HG02623 (cell line): ENCODE data around the gene ACACB.

ENCODE experiments used
- ATAC-seq: cut with Tn5 transposase; IDR thresholded peaks from one replicate; pipeline ENCODE4 v1.9.1; 2021; ENCODE audit warnings: moderate library complexity; ENCODE audit not compliant: unreplicated experiment

The ACACB gene

GRCh38 chr12:109271418-109271817, 155.0 kb downstream of the ACACB start:
- ATAC-seq, result no peak

DNA sequence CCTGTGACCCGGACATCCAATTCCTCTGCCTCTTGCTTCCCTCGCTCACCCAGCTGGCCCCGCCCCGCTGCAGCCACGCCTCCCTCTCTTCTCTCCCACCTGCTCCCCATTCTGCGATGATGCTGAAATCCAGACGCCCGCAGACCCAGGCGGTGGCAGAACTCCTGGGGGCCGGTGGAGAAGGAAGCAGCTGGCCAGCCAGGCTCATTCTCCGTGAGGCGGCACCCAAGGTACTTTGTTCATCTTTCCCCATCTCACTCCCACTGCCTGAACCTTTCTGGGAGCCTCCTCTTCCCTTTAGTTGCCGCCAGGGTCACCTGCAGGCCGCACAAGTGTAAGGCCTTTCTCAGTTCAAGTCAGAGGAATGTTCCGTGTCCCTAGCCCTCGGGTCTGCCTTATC, 157.0 kb downstream of the ACACB start:
- no peak for ATAC-seq

- ATAC-seq, result no peak
Measured at GRCh38 chr12:109274381-109274780, 158.0 kb downstream of the ACACB start.

GRCh38 chr12:109275173-109275572, 158.8 kb downstream of the ACACB start:
- ATAC-seq, result no peak

DNA sequence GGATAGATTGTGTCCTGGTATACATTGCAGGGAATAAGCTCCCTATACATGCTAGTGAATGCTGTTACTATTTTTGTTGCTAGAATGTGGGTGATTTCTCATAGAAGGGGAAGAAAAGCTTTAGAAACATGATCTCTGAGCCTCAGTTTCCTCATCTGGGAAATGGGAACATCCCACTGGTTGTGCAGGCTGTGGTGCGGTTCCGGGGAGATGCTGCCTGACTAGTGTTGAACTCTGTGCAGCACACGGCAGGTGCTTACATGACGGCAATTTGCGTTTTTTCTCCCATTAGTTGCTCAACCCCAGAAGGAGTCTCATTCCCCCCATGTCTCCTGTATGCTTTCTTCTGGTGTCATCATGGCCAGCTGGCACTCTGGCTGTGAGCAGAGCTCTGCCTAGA, 159.8 kb downstream of the ACACB start:
- ATAC-seq, result no peak

DNA sequence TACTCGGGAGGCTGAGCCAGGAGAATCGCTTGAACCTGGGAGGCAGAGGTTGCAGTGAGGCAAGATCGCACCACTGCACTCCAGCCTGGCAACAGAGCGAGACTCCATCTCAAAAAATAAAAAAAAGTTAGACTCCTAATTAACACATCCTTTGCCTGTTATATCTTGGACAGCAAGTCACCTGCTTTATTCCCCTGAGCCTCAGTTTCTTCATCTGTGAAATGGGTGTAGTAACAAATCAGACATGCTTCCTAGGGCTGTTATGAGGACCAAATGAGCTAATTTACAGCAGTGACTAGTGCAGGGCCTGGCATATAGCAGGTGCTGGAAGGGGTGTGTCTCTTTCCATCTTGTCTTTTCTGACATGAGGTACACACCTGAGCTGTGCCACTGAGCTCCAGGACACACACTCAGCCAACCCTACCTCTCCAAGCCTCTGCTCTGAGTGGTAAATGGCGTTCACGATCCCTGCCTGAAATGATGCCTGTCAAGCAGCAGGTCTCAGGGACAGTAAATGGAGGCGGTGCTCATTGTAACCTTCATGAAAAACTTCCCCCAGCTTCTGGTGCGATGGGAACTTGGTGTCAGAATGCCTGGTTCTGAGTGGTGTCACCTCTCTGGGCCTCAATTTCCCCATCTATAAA, 161.0 kb downstream of the ACACB start:
- ATAC-seq, result no peak

DNA sequence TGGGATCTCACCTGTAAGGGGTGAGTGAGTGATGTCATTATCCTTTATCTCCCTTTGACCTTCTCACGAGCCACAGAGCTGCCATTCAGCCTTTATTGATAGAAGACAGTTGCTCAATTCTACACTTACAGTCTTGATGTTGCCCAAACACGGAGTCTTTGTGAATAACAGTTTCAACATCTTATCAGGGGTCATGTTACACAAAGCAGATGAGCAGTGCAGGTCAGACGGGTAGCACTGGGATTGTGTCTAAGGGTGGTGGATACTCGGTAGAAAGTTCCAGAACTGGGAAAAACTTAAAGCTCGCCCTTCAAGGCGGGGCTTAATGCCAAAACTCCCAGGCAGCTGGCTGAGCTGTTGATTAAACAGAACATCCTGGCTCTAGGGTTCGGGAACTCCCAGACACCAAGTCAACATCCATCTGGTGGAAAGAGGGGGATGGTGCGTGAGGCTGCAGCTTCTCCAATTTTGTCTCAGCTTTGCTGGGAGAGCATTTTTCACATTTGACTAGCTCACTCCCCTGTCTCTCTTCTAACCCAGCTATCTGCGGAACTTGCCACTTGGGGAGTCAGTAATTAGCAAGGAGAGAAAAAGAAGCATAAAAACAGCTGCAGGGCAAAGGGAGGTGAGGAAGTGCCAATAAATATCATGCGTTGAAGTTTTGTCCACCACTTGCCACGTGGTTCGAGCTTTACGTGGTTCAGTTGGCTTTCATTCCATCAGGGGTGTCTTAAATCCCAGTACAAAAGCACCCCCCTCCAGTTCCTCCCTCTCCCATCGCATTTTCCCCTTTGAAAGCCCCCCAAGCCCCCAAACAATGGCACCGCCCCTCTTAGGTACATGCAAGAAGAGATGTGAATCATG, 161.7 kb downstream of the ACACB start:
- ATAC-seq, result no peak

DNA sequence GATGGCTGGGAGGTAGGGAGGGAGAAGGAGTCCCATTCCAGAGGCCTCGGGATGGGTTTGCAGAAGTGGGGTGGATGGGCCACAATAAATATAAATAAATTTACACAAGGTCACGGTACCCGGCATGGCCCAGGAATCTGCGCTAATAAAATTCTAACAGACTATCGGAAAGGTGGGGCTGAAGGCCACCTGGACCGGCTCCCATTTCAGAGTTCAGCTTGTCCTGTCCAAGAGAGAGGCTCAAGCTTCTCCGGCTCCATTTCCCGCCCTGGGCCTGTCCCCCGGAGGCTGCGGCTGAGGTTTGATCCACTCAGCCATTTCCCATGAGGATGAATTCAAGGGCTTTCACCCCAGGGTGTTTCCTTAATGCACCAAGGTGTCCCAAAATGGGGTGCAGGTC, 162.5 kb downstream of the ACACB start:
- no peak for ATAC-seq

DNA sequence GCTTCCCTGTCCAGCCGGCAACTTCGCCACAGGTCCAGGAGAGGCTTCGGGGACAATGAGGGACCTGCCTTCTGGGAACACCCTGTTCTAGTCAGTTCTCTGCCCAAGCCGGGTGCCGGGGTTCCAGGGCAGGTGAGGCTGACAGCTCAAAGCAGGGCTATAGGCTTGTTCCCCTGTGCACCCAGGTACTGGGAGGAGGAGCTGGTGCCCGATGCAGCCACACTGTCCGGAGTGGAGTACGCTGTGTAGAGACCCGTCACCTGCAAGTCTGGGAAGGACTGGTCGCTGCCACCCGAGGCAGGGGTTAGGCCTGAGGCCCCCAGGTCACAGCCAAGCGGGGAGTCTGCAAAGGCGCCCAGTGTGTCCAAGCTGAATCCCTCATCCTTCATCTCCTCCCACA, 163.1 kb downstream of the ACACB start:
- ATAC-seq, result no peak

GRCh38 chr12:109281452-109281851, 165.1 kb downstream of the ACACB start:
- no peak for ATAC-seq

GRCh38 chr12:109284392-109284791, 168.0 kb downstream of the ACACB start:
- no peak for ATAC-seq

GRCh38 chr12:109286252-109286651, 169.9 kb downstream of the ACACB start:
- no peak for ATAC-seq

- ATAC-seq, result no peak
Measured at GRCh38 chr12:109286652-109287051, 170.3 kb downstream of the ACACB start.

DNA sequence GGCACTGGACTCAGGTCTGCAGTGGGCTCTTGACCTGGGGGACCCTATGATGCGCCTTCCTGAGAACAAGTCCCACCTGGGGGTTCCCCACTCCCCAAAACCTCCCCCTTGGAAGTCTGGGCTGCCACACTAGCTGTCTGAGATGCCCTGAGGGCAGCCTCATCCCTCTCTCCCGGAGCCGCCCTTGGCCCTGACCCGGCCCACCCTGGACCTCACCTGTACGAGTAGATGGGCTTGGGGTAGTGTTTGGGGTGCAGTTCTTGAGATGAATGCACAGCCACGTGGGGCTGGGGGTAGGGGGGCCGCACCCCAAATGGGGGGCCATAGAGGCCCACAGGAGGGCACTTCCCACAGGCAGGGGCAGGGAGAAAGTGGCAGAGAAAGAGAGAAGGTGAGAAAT, 170.8 kb downstream of the ACACB start:
- ATAC-seq, result no peak

- no peak for ATAC-seq
Measured at GRCh38 chr12:109287811-109288469, 171.6 kb downstream of the ACACB start.

- ATAC-seq, result no peak
Measured at GRCh38 chr12:109288571-109288970, 172.2 kb downstream of the ACACB start.

GRCh38 chr12:109289004-109289403, 172.6 kb downstream of the ACACB start:
- ATAC-seq, result no peak

- no peak for ATAC-seq
Measured at GRCh38 chr12:109289551-109289950, 173.2 kb downstream of the ACACB start.

- no peak for ATAC-seq
Measured at GRCh38 chr12:109290061-109290460, 173.7 kb downstream of the ACACB start.

GRCh38 chr12:109291117-109291516, 174.7 kb downstream of the ACACB start:
- no peak for ATAC-seq

DNA sequence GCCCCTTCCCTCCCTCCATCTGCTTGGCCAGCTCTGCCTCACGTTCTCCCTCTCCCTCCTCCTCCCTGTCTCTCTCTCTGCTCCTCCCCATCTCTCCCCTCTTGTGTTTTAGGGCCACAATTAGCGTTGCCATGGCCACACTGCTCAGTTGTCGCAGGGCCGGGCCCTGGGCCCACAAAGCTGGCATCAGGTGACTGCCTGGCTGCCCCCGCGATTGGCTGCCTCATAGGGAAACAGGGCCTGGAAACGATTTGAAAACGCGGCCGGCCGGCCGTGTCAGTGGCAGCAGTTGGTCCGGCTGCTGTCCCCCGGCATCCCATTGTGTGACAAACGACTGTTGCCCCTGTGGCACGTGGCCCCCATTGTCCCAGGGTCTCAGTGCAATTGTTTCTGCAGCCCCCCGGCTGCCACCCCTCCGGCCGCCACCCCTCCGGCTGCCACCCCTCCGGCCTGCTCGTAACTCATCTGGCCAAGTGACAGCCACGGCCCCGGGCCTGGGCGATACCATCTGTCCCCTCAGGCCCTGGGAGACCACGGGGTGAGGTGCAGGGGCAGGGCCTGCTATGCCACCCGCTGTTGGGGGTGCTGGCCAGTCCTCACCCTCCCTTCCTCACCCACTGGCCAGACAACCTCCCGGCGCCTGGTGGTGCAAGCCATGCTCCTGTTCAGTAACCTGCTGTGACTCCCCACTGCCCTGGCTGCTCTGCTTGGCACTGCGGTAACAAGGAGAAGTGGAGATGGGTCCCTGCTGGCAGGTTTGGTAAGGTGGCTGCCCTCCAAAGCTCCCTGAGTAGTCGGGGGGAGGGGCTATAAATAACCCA, 175.3 kb downstream of the ACACB start:
- no peak for ATAC-seq
